Activated gamma-delta T cell treated with anti-CD3 and anti-CD28 coated beads, Interleukin-2, amount 50 U/mL, for 16 hours (primary cell): Measurements from ENCODE around the gene MRC1.

Experiments
- DNase-seq: peaks from one replicate; pipeline ENCODE4 v3.0.0-alpha.2; 2020; ENCODE audit warnings: low read depth

Gene MRC1

GRCh38 chr10:17808971-17809841 is at the start of gene MRC1:
Gene MRC1, plus strand, starts transcription at chr10:17809348. Its CDS starts 118 bp downstream, at chr10:17809466.
- DNase-seq, result no peak

- no peak for DNase-seq
These were observed 45.0 kb upstream of the MRC1 start for GRCh38 chr10:17764142-17764541.

- no peak for DNase-seq
These were observed 43.5 kb upstream of the MRC1 start for GRCh38 chr10:17765602-17766001.

GRCh38 chr10:17766731-17767130 is 42.4 kb upstream of the MRC1 start:
- DNase-seq, result no peak

GRCh38 chr10:17768496-17768895 is 40.7 kb upstream of the MRC1 start:
- DNase-seq, result no peak

GRCh38 chr10:17768957-17769356 is 40.2 kb upstream of the MRC1 start:
- DNase-seq, result no peak

GRCh38 chr10:17771017-17771416 is 38.1 kb upstream of the MRC1 start:
- no peak for DNase-seq

- no peak for DNase-seq
These were observed 29.4 kb upstream of the MRC1 start for GRCh38 chr10:17779784-17780183.

GRCh38 chr10:17780727-17781126 is 28.4 kb upstream of the MRC1 start:
- no peak for DNase-seq

GRCh38 chr10:17781856-17782255 is 27.3 kb upstream of the MRC1 start:
- DNase-seq, result no peak

- DNase-seq, result no peak
These were observed 26.1 kb upstream of the MRC1 start for GRCh38 chr10:17782921-17783665.

GRCh38 chr10:17783751-17784150 is 25.4 kb upstream of the MRC1 start:
- no peak for DNase-seq

GRCh38 chr10:17784688-17785087 is 24.5 kb upstream of the MRC1 start:
- DNase-seq, result no peak

- DNase-seq, result no peak
These were observed 23.7 kb upstream of the MRC1 start for GRCh38 chr10:17785276-17785930.

GRCh38 chr10:17787087-17787961 is 21.8 kb upstream of the MRC1 start:
- no peak for DNase-seq

GRCh38 chr10:17788646-17789045 is 20.5 kb upstream of the MRC1 start:
- no peak for DNase-seq

- DNase-seq, result no peak
These were observed 19.8 kb upstream of the MRC1 start for GRCh38 chr10:17789396-17789795.

GRCh38 chr10:17790651-17791050 is 18.5 kb upstream of the MRC1 start:
- no peak for DNase-seq

- DNase-seq, result no peak
These were observed 16.2 kb upstream of the MRC1 start for GRCh38 chr10:17792991-17793390.

GRCh38 chr10:17793823-17794644 is 15.1 kb upstream of the MRC1 start:
- no peak for DNase-seq

GRCh38 chr10:17795083-17795482 is 14.1 kb upstream of the MRC1 start:
- DNase-seq, result no peak
